Osteoblast (primary cell): ENCODE measurements around the gene CDH15. TPM values are rescaled to one million over a fixed set of nuclear protein-coding genes. Genes with fewer than 3 reads are reported as not detected.
A peak's percentile ranks its signal among the peaks of the same experiment; 100 is the strongest.

Experiments
- DNase-seq: peaks from one replicate; pipeline ENCODE4 v3.0.0; 2011; ENCODE audit warnings: low spot score, mixed read lengths; ENCODE audit not compliant: insufficient read length; ENCODE audit errors: missing footprints
- H2AFZ ChIP-seq: 2 replicates; pipeline ENCODE4 v1.6.0; 2011; ENCODE audit warnings: mild to moderate bottlenecking, low read length
- H3K27ac ChIP-seq: 2 replicates; pipeline ENCODE4 v1.5.1; 2011; ENCODE audit warnings: mild to moderate bottlenecking, low read depth, low read length, moderate library complexity
- H3K27me3 ChIP-seq: 2 replicates; pipeline ENCODE4 v1.6.0; 2012; ENCODE audit warnings: mild to moderate bottlenecking, control low read depth, inconsistent platforms, low read length, moderate library complexity; ENCODE audit not compliant: insufficient read depth
- H3K36me3 ChIP-seq: 2 replicates; pipeline ENCODE4 v1.5.1; 2011; ENCODE audit warnings: mild to moderate bottlenecking, low read length, control low read depth, moderate library complexity; ENCODE audit not compliant: insufficient read depth
- H3K4me1 ChIP-seq: 2 replicates; pipeline ENCODE4 v1.5.1; 2011; ENCODE audit warnings: mild to moderate bottlenecking, low read length, control low read depth, moderate library complexity; ENCODE audit not compliant: insufficient read depth
- H3K4me2 ChIP-seq: 2 replicates; pipeline ENCODE4 v1.6.0; 2011; ENCODE audit warnings: mild to moderate bottlenecking, low read length; ENCODE audit not compliant: insufficient read depth
- H3K4me3 ChIP-seq: fragments of 200-600 bp; sonication (generic); 3 replicates; pipeline ENCODE4 v1.5.1; 2012; ENCODE audit warnings: mild to moderate bottlenecking, low read length, inconsistent platforms; ENCODE audit not compliant: insufficient read depth
- H3K79me2 ChIP-seq: 2 replicates; pipeline ENCODE4 v1.6.0; 2012; ENCODE audit warnings: mild to moderate bottlenecking, low read length, control low read depth, inconsistent platforms; ENCODE audit not compliant: insufficient read depth
- H3K9me3 ChIP-seq: 2 replicates; pipeline ENCODE4 v1.5.1; 2011; ENCODE audit warnings: low read depth, low read length, control low read depth
- H4K20me1 ChIP-seq: 2 replicates; pipeline ENCODE4 v1.6.0; 2012; ENCODE audit warnings: mild to moderate bottlenecking, low read length, control low read depth; ENCODE audit not compliant: insufficient read depth
- total RNA-seq: library from RNA; depleted of rRNA; stranded (reverse); fragments of >200 nt; gene quantifications from 2 replicates; pipeline ENCODE4 v1.2.3, GENCODE V29; 2012
- TF ChIP-seq, protein P1 (sequence below): IDR thresholded peaks from 2 replicates; pipeline ENCODE4 v1.5.1; 2011; ENCODE audit warnings: mild to moderate bottlenecking, low read depth, low read length, moderate library complexity; ENCODE audit errors: extremely low read depth

Gene CDH15
- total RNA-seq, 1 donor: 2.2 TPM

DNA sequence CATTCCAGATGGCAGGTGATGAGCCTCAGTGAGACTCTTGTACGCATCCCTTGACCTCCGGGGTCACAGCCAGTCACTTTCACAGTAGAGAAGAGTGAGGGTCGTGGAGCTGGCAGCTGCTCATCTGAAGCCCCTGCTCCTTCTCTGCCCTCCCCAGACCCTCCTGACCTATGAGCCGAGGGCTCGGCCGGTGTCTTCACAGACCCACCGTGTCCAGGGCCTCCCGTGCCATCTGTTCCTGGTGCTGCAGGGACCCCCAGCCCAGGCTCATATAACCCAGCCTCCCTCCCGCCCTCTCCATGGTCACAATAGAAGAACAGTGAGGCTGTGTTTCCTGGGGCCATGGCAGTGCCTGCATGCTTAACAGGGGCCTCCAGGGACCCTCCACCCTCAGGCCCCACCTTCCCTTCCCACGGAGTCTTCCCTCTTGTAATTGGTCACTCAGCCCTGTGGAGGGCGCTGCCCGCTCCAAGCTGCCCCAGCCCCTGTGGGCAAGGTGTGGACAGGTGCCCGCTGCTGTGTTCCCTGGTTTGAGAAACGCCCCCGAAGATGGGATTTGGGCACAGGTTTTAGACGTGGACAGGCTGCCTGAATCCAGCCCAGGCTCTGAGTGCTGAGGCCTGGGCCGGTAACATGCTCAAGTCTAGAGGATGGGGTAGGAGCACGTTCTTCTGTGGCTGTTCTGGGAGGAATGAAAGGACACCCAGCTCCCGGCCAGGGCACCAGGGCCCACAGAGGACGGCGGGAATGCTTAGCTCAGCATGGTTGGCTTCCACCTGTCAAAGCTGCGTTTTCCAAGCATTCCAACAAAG lies 39.1 kb upstream of the CDH15 start:
- H3K4me2 ChIP-seq: no peak overlapping the region
- peaks cover 28% of the 10 kb centered on the region for H3K36me3 ChIP-seq
- TF ChIP-seq, protein P1, sequence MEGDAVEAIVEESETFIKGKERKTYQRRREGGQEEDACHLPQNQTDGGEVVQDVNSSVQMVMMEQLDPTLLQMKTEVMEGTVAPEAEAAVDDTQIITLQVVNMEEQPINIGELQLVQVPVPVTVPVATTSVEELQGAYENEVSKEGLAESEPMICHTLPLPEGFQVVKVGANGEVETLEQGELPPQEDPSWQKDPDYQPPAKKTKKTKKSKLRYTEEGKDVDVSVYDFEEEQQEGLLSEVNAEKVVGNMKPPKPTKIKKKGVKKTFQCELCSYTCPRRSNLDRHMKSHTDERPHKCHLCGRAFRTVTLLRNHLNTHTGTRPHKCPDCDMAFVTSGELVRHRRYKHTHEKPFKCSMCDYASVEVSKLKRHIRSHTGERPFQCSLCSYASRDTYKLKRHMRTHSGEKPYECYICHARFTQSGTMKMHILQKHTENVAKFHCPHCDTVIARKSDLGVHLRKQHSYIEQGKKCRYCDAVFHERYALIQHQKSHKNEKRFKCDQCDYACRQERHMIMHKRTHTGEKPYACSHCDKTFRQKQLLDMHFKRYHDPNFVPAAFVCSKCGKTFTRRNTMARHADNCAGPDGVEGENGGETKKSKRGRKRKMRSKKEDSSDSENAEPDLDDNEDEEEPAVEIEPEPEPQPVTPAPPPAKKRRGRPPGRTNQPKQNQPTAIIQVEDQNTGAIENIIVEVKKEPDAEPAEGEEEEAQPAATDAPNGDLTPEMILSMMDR: no peak
- H2AFZ ChIP-seq: no peak overlapping the region
- no peak overlapping the region for H3K4me3 ChIP-seq
- H3K27ac ChIP-seq: no peak overlapping the region
- peak; percentile 55 for DNase-seq
- no peaks in the 10 kb centered on the region for H3K9me3 ChIP-seq
- H3K27me3 ChIP-seq: no peaks in the 10 kb centered on the region
- H4K20me1 ChIP-seq: no peaks in the 10 kb centered on the region
- H3K4me1 ChIP-seq: no peaks in the 10 kb centered on the region
- H3K79me2 ChIP-seq: no peaks in the 10 kb centered on the region

DNA sequence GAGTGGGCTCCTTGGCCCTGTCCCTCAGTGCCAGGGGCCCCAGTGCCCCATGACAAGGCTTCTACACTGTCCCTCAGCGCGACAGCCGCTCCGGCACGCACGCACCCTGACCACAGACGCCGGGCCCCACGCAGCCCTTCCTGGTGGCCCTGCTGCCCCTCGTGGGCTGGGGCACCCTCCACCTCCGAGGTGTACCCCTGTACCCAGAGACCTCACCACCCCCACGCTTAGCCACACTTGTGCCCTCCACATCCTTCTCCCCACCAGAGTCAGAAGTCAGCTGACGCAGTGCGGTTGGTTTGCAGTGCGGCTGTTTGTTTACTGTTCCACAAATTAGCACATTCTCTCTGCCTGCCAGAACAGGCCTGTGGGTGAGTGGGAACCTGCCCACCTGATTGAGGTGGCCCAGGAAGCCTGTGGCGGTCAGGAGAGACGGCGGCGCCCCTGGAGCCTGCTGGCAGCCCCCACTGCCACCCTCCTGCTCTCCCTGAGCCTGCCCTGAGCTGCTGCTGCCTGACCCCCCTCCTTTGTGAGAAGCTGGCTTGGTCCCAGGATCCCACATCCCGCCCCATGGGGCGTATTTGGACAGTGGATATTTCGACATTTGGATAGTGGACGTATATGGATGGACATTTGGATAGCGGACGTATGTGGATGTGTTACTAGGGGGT lies 38.0 kb upstream of the CDH15 start:
- H3K4me3 ChIP-seq: no peak overlapping the region
- no peaks in the 10 kb centered on the region for H3K4me1 ChIP-seq
- H3K4me2 ChIP-seq: no peak overlapping the region
- H3K9me3 ChIP-seq: no peaks in the 10 kb centered on the region
- H3K27me3 ChIP-seq: no peaks in the 10 kb centered on the region
- H3K79me2 ChIP-seq: no peaks in the 10 kb centered on the region
- TF ChIP-seq, protein P1: no peak
- DNase-seq: peak; percentile 44
- no peak overlapping the region for H2AFZ ChIP-seq
- no peaks in the 10 kb centered on the region for H4K20me1 ChIP-seq
- H3K36me3 ChIP-seq: peaks cover 28% of the 10 kb centered on the region
- H3K27ac ChIP-seq: no peak overlapping the region

DNA sequence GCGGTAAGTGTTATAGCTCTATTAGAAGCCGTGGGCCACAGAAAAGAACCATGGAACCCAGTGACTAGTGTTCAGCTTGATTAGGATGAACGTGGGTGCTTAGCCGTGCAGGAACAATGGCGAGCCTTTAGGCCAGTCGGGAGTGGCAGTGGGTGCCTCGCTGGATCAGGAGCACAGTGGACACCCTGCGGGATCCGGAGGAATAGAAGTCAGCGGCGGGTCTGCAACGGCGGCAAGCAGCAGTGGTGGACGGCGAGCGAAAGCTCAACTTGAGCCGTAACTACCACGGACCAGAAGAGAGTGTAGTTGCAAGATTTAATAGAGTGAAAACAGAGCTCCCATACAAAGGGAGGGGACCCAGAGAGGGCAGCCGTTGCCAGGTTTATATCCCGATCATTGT lies 37.3 kb upstream of the CDH15 start:
- Histone ChIP-seq H3K4me3 (no peak overlapping the region), H3K27me3 (no peaks in the 10 kb centered on the region), H3K36me3 (peaks cover 23% of the 10 kb centered on the region), H2AFZ (no peak overlapping the region), H3K4me2 (no peak overlapping the region), H3K79me2 (no peaks in the 10 kb centered on the region), H3K9me3 (no peaks in the 10 kb centered on the region), H4K20me1 (no peaks in the 10 kb centered on the region), H3K27ac (no peak overlapping the region), H3K4me1 (no peaks in the 10 kb centered on the region)
- no peak for DNase-seq
- TF ChIP-seq, protein P1: no peak

DNA sequence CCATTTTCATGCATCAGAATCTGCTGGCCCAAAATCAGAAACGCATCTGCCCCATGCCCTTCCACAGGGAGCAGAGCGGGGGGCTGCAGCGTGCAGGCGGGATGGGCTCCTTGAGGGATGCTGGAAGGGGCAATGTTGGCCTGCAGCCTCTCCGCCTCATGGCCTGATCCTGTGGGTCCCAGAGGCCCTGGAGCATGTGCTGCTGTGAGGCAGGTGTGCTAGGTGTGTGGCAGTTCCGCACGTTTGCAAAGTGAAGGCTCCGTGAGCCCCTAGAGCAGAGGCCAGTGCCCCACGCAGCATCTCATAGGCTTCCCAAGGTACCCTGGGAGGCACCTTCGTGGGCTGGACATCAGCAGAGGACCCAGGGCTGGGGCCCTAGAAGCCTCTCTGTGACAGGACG lies 36.4 kb upstream of the CDH15 start:
- no peaks in the 10 kb centered on the region for H3K4me1 ChIP-seq
- peaks cover 23% of the 10 kb centered on the region for H3K36me3 ChIP-seq
- no peak overlapping the region for H3K27ac ChIP-seq
- peak; percentile 49 for DNase-seq
- no peaks in the 10 kb centered on the region for H4K20me1 ChIP-seq
- H3K4me3 ChIP-seq: no peak overlapping the region
- no peak overlapping the region for H3K4me2 ChIP-seq
- H3K9me3 ChIP-seq: no peaks in the 10 kb centered on the region
- TF ChIP-seq, protein P1: no peak
- no peaks in the 10 kb centered on the region for H3K79me2 ChIP-seq
- no peaks in the 10 kb centered on the region for H3K27me3 ChIP-seq
- H2AFZ ChIP-seq: no peak overlapping the region
